HG03066 (cell line): ENCODE measurements around the gene TSHZ1.
"Not testable (repeated sequence)": the region's sequence is repeated elsewhere in the genome, so short reads cannot be mapped to it uniquely, and the experiment has no call there.

Source experiments
- ATAC-seq: cut with Tn5 transposase; IDR thresholded peaks from one replicate; pipeline ENCODE4 v1.9.1; 2021; ENCODE audit warnings: low read depth; ENCODE audit not compliant: unreplicated experiment

The TSHZ1 gene

DNA sequence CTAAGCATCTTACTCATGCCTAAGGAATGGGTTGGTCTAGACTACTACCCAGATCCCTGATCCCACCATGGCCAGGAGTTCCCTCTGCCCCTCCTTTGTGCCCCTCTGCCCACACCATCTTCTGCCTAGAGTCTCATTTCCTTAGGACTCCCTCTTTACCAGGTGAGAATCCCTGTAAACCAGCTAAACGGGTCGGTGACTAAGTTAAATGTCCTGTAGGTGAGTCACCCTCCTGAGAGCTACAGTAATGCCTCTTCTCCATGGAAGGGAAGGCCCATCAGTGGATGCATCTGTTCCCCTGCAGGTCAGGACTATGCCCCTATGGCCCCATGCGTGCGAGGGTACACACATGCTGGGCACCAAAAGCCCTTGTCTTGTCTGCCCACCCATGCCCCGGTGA is 27.1 kb upstream of the TSHZ1 start:
- no peak for ATAC-seq

DNA sequence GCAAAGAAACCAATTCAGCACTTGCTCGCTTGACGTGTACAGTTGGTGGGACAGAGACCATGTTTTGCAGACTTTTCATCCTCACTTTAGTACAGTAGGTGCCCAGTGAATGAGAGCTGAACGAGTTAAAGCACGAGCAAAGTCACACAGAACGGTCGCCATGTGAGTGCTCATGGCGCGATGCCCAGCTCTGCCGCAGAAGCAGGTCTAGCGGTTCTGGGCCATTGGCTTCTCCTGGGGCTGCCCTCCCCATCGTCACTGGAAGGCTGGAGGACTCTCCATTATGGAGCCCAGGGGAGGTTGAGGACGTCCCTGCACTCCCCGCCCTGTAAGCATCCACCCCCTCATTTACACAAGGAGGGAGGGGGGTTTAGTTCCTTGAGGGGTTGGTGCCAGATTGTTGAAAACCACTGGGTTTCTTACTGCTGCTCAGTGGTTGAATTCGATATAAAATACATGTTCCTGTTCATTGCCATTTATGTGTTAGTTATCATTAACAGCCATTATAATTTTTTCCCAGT is 26.6 kb upstream of the TSHZ1 start:
- no peak for ATAC-seq

DNA sequence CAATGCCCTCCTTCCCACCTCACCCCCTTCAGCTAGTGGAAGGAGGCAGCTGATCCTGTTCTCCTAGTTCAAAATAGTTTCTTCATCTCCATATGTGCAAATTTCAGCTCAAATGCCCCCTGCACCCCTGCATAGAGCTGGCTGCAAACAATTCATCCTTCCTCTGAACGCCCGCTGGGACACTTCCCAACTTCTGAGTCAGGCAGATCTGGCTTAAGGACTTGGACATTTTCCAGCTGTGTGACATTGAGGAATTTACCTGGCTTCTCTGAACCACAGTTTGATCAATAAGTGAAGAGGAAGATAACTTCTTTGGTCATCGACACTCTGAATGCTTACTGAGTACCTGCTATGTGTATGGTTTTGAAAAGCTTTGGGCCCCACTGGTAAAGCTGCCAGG is 25.1 kb upstream of the TSHZ1 start:
- no peak for ATAC-seq

DNA sequence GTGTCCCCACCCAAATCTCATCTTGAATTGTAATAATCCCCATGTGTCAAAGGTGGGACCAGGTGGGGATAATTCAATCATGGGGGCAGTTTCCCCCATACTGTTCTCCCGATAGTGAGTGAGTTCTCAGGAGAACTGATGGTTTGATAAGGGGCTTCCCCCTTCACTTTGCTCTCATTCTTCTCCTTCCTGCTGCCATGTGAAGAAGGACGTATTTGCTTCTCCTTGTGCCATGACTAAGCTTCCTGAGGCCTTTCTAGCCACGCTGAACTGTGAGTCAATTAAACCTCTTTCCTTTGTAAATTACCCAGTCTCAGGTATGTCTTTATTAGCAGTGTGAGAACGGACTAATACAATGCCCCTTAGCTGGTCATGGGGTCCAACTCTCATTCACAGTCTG is 22.9 kb upstream of the TSHZ1 start:
- not testable (repeated sequence) for ATAC-seq

DNA sequence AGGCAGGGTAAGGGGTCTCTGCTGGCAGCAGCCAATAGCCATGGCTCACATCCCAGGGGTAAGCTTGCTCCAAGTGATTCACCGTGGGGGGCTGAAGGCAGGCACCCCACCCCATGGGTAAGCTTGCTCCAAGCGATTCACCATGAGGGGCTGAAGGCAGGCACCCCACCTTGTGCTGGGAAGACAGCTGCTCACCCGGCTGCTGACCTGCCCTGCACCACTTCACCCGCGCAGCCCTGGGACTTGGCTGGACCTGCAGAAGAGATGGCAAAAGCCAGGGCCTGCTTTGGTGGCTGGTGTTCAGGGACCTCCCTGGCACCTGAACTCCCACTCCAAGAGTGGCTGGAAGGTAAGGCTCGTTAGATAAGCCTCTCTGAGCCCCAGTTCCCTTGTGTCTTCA is 20.9 kb upstream of the TSHZ1 start:
- no peak for ATAC-seq

DNA sequence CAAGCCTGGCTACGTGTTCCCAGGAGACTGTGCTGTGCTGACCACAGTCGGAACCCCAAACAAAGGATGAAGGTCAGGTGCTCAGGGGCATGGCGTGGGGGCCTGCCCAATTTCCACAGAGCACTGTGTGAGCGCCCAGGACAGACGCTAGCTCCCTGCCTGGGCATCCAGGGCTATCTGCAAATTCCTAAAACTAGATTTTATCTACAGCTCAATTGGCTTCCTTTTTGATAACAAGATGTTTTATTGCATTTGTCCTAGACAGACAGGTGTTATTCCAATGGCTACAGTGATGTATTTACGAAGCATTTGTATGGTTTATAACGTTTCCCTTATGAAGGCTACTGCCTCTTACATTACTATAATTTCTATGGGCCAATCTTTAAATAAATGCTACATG is 17.7 kb upstream of the TSHZ1 start:
- no peak for ATAC-seq

DNA sequence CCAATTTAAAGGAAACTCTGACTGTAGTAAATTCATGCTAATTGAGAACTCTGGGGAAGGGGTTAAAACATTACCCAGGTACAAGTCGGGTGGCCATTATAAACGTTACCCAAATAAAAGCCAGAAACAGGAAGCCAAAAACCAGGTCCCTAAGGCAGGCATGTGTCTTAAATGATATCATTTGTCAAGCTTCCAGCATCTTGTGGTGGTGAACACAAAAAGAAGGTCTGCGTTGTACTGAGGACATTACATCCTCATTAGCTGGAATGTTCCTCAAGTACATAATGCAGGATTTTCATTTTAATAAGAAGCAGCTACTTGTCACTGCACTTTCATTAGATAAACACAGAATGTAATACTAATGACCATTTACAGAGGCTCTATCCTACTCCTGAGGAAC is 12.6 kb upstream of the TSHZ1 start:
- ATAC-seq = no peak

DNA sequence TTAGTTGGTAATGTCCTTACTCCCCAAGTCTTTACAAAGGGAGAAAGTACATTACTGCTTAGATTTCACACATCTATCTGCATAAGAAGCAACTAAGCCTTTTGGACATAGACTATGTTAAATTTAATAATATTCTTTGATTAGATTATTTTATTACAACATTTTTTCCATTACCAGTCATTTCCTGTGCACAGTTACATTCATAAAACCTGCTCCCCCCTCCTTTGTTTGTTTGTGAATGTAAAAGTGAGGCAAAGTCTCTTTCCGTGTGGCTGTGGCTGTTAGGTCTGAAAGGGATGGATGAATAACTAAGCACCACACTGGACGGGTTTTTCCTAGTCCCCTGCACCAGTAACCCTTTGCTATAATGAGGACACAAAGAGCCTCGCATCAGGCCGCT is 11.3 kb upstream of the TSHZ1 start:
- no peak for ATAC-seq

DNA sequence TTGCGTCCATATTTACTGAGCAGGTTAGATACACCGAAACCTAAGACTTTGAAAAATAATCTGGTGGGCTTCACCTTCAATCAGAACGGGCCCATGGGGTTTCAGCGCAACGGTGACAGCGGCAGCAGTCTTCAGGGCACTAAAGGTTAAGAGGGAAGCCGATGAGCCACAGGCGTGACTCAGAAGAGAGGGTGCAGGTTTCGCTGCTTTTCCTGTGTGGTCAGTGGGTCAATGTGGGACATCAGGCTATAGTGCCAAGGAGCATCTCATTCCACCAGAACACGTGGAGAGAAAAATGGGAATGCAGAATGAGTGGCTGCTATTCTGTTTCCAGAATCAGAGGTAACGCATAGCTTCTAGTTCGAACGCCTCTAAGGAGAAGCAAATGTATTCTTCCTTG is 10.5 kb upstream of the TSHZ1 start:
- ATAC-seq = no peak

DNA sequence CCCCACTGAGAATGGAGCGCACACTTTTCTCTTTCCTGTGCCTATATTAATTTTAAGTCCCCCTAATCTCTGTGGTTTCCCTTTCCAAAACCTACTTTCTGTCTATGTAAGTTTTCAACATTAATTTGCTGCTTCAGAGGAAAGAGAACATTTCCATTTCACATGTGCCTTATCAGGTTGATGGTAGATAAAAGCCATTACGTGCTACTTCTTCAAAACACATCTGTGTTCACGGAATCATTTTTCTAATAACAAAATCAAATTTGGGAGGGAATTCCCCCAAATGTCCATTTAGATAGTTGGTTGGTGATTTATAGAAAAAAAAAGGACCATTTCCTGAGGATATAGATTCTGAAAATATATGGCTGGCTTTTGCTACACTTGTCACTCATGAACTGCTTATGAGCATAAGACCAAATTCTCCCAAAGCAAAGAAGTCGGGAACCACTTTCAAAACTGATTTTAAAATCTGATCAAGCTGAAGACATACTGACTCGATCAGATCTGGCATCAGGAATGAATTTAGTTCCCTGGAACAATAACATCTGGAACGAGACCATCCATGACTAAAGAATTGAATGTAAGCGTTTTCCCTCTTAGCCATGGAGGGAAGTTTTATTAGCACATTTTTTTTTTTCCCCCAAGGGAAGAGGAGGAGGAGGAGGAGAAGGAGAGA is 9.9 kb upstream of the TSHZ1 start:
- ATAC-seq = no peak

DNA sequence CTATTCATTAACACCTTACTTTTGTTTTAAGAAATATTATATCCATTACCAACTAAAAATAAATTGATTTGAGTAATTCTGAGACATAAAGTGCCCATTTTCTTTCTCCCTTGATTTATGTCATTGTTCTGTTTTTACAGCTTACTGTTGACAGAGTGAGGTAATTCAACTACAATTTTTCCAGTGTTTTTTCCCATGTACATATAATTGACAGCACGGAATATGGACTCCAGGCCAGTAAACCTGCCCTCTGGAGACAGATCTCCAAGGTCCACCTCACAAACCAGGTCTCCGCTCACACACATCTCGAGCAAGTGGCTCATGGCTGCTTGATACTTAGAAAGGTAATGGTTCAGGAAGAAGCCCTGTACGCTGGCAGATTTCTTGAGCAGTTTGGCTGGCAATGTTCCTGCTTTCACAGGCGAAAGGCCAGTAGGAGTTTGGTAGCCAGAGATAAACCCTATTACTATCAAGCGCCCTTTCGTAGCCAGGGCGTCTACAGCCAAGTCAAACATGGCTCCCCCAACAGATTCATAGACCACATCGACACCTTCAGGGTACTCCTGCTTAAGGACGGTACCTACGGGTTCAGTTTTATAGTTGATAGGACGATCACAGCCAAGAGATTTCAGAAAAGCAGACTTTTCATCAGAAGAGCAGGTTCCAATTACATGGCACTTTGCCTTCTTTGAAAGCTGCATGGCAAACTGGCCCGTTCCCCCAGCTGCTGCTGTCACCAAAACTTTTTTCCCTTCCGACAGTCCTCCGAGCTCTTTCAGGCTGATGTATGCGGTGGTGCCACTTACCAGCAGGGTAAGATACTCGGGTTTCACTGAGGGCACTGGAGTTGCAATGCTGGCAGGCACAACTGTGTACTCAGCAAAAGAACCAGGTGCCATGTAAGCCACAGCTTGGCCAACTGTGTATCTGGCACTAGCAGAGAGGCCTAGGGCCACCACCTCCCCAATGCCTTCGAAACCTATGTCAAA is 9.0 kb upstream of the TSHZ1 start:
- no peak for ATAC-seq

DNA sequence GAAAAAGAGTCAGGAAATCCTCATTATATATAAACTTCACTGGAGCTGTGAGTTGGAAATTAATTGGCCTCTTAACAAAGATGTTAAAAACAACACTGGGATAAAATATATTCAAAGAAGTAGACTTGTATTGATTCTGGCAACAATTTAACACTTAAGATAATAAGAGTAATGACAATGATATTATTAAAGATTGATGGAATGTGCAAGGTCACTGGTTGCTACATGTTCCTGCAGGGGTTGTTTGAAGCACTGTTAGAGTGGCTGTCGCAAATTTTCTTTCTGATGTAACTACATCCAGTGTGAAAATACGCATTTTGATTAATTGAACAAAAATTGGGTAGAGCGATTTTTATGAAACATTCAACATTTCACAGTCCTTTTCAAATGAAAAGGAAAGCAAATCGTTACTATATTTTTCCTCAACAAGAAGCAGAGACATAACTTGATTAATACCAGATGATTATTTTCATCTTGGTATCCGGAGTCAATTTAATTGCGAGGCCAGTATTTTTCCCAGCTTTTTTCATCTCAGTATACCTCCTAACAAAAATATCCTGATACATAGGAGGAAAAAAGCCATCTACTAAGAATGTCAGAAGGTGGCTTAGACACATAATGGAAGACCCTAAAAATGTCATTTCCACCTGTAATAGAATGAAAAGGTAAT is 7.8 kb upstream of the TSHZ1 start:
- no peak for ATAC-seq

DNA sequence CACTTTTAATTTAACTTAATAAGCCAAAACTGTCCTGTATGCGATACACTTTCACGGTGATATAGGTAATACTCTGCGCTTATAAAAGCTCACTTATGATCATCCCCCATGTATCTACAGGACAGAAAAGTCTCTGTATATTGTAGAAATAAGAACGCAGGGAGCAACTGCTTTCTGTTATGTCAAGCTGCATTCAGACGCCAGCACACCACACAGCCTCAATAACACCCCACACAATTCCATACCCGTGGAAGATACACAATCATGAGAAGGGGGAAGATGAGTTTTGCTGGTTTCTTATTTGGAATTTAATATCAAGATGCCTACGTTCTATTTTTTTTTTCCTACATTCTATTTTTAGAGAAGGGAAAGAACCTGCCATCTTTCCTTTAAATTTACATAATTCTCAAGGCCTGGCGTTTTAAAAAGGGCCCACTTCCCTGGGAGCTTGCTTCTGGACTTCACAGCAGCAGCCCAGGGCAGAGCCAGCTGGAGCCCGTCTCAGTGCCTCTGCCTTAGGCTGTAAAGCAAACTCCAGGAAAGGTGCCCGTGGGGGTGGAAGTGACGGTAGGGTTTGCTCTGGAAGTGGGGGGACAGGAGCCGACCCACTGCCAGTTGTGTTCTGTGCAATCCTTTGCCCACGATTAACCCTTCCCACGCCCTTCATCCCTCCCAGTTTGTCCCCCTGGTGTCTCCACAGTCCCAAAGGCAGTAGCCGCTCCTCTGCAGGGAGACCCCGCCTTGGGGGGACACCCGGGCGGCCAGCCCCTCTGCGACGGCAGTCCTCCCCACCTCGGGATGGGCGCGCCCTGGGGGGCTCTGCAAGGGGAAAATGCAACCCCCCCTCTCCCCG is 7.0 kb upstream of the TSHZ1 start:
- no peak for ATAC-seq

DNA sequence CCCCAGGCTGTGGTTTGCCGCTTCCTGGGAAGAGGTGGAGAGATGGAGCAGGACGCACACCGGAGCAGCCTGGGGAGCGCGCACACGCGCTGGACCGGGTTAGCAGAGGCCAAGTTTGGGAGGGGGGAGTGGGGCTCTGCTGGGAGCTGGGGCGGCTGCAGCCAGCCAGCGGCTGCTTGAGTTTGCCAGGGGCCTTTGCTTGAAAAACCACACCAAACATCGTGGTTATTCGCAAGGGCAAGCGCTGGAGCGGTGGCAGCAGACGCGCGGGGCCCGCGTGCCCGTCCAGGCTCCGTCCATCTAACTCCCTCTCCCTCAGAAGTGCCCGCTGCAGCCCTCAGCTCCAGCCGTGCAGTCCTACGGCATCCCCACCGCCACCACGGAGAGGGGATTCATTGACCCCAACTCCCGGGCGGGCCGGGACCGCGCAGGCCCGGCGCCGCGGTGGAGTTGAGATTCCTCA is 6.3 kb upstream of the TSHZ1 start:
- no peak for ATAC-seq

DNA sequence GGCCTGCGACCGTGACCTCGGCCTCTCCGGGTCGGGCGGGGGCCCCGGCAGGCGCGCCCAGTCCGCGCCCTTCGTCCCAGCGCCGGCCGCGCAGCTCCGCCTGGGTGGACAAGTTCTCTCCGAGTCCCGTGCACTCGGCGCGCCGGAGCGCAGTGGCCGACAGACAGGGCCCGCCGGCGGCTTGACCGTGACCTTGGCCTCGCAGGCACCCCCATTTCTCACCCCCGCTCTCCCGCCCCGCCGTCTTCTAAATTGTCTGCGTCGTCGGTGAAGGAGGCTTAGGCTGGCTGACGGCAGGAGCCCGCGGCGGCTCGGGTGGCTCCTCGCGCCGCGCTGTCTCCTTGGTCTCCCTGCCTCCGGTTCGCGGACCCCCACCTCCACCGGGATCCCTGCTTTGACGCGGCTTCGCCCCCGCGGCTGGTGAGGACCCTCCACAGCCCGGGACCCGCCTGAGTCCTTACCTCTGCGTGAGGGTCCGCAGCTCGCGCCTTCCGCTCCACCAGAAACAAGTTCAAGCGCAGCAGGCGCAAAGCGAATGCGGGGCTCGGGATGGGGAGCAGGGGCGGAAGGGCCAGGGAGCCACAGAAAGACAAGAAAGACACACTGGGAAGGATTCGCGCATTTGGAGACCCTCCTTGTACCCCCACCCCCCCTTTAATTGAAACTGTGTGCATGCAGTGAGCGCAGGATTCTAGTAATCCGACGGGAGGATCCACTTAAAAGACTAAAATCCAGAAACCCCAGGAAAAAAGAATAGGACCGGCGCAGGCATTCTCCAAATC is 5.7 kb upstream of the TSHZ1 start:
- no peak for ATAC-seq

DNA sequence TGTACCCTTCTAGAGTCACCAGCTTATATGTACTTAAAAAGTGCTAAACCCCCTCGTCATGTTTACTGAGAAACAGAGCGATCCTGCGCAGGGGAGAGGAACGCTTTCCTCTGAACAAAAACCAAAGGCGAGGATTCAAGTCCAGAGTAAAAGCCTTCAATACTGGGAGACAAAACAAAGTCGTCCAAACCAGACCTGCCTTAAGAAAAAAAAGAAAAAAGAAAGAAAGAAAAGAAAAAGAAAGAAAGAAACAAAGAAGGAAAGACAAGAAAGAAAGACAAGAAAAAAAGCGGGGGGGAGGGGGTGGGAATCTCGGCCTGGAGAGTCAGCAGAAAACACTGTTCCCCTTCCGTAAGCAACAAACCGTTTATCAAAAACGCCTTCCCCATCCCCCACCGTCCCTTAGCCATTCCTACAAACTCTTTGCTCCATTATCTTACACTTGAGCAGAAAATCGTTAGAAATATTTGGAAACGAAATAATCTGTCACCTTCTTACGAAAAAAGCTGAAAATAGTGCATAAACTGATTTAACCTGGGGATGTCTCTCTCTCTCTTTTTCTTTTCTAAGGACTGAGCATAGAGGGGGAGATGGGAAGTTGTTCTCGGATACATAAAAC is 5.0 kb upstream of the TSHZ1 start:
- no peak for ATAC-seq

DNA sequence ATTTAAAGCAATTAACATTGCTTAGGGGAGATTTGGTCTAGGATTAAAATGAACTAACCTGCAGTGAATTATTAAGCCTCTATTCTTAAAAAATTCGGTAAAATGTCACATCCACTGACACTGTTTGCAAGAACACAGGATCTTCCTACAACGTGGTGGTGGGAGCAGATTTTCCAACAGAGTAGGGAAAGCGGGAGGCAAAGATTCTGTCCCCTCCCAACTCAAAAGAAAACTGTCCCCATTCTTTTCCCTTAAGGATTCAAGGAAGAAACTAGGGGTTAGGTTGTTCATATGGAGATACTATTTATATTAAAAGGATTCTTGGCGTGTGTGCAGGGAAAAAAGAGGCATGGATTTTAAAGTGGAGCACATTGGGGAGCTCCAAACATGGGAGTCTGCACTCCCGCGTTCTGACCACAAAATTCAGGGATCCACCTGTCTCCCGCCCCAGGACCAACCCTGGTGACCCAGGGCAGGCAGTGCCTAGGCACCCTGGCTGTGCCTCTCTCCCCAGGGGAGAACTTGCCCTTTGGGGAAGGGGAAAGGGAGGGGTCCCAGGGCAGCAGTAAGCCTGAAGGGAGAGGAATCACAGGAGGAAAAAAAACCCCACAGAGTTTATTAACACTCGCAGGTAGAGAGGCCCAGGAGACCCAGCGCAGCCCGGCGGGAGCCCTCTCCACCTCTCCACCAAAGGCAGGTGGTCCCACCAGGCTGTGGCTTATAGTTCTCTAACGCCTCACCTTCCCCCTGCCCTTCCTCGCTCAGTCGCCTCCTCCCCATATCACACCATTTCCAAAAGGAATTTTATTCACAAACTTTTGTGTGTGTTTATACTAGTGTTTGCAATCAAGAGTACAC is 3.9 kb upstream of the TSHZ1 start:
- no peak for ATAC-seq
